HG03045 (cell line): ENCODE measurements around the gene ST7.
A peak's percentile ranks its signal among the peaks of the same experiment; 100 is the strongest.
"Not testable (repeated sequence)": the region's sequence is repeated elsewhere in the genome, so short reads cannot be mapped to it uniquely, and the experiment has no call there.

Experiments used
- ATAC-seq: cut with Tn5 transposase; IDR thresholded peaks from one replicate; pipeline ENCODE4 v1.9.1; 2021; ENCODE audit warnings: mild to moderate bottlenecking, moderate library complexity; ENCODE audit not compliant: unreplicated experiment

Gene ST7

DNA sequence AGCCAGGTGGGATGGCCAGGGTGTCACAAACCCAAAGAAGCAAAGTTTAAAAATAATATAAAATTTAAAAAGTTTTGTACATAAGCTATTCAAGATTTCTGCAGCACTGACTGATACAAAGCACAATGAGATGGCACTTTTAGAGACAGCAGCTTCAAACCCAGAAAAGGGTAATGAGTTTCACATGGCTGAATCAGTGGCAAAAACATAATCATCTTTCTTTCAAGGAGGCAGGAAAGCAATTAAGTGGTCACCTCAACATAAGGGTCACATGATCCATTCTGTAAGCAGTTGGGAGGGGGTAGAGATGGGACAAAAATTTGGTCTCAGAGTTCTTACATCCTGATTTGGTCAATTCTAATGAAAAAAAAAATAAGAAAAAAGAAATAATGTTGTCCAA, 17.9 kb downstream of the ST7 start:
- not testable (repeated sequence) for ATAC-seq

GRCh38 chr7:116971869-116972268, 18.6 kb downstream of the ST7 start:
- ATAC-seq: no peak

DNA sequence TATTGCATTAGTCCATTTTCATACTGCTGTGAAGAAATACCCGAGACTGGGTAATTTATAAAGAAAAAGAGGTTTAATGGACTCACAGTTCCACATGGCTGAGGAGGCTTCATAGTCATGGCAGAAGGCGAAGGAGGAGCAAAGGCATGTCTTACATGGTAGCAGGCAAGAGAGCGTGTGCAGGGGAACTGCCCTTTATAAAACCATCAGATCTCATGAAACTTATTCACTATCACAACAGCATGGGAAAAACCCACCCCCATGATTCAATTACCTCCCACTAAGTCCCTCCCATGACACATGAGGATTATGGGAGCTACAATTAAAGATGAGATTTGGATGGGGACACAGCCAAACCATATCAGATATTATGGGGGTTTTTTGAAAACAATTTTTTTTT, 21.7 kb downstream of the ST7 start:
- not testable (repeated sequence) for ATAC-seq

- no peak for ATAC-seq
Measured at GRCh38 chr7:116977172-116977571, 23.9 kb downstream of the ST7 start.

DNA sequence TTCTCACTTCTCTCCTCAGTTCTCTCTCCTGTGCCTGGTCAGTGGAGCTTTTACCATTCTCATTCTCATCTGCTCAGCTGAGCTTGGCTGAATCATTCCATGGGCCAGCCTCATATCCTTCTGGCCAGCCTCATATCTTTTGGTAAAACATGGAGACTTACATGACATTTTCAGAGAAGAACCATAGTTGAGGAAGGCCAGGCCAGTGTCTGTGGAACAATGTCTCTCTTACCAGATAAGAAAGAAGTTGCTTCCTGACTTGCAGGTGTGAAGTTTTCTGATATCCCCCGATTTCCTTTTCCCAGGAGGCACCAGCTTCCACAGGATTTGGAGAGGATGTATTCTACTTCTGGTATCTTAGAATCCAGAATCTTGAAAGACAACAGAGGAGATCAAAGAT, 24.7 kb downstream of the ST7 start:
- ATAC-seq: no peak

GRCh38 chr7:116979430-116979829, 26.1 kb downstream of the ST7 start:
- ATAC-seq: no peak

- no peak for ATAC-seq
Measured at GRCh38 chr7:116980354-116980753, 27.1 kb downstream of the ST7 start.

DNA sequence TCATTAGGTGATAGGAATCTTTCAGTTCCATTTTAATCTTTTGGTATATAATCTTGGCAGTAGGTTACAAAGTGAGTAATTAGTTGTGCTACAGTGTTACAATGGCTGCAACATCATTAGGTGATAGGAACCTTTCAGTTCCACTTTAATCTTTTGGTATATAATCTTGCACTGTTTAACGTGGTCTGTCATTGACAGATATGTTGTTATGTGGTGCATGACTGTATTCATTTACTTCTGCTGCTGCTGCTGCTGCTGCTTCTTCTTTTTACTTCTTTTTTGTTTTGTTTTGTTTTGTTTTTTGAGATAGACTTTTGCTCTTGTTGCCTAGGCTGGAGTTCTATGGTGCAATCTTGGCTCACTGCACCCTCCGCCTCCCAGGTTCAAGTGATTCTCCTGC, 28.6 kb downstream of the ST7 start:
- ATAC-seq: no peak

GRCh38 chr7:116984511-116984910, 31.2 kb downstream of the ST7 start:
- no peak for ATAC-seq

DNA sequence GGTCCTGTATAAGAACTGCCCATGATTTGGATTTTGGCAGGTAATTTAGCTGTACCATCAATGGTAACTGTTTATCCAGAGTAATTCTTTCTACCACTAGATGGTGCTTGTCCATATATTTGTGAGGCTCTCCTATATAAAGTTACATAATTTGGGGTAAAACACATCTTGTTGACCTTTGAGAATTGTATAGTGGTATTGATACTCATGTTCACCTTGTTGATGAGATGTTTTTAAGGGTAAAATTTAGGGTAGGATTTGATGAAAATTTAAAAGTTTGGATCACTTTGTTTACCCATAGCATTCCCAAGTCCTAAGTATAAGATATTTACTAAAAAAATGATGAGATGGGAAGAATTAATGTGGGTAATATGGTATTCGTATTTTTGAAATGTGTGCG, 31.6 kb downstream of the ST7 start:
- ATAC-seq: no peak

GRCh38 chr7:116985575-116985974, 32.3 kb downstream of the ST7 start:
- ATAC-seq: no peak

DNA sequence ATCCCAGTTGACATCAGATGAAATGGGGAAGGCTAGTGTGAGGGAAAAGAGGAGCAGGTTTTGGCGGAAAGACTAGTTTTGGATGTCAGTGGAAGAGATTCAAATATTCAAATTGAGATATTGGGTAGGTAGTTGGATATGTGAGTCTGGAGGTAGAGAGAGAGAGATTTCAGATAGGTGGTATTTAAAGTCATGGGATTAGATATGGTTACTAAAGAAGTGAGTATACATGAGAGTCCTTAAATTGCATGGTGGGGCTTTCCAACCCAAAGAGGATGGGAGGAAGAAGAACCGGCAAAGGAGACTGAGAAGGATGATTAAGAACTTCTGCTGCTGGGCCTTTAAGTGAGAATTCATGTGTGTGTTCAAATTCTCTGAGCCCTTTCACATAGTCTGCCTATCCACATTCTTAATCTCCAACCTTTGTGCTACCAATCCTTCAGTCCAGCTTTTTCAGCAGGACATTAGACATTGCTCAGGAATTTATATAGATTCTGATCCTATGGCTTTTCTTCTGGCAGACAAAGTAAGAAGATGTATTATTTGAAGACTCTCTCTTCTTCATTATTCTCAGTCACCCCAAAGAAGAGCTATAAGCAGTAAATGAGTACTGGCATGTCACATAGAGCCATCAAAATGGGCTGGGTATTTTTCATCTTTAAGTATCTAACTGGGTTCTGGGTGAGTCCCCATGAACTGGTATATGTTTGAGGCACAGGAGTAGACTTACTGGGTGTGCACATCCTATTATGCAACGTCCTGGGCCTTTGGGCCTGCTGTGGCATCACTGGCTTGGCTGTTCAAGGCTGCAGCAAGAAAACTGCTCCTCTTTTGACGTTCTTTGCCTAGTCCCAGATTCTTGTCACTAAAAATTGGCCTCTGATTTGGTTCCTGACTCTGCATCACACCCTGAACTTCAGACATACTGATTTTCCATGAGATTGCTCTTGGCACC, 33.6 kb downstream of the ST7 start:
- peak; percentile 44 for ATAC-seq

DNA sequence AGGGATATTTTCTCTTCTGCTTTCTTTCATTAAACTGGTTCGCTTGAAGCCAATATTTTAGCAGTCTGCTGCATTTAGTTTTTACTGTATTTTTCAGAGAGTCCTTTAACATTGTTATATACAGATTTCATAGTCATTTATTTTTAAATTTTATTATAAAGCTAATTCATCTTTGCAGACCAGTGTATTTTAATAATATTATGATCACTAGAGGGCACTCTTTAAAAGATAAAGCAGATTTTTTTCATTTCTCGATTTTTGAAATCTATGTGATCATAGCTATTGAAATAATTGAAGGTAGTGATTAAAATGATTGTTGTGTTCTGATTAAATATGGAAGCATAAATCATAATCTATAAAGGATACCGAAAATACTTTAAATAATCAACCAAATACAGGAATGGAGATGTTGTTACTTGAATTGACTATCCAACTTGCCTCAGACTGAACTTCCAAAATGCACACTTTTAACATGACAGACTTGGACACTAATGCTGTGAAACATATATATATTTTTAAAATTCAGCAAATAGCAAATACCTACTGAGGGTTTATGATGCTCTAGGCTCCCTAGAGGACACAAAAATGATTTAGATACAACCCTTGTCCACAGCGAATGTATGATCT, 35.2 kb downstream of the ST7 start:
- no peak for ATAC-seq

DNA sequence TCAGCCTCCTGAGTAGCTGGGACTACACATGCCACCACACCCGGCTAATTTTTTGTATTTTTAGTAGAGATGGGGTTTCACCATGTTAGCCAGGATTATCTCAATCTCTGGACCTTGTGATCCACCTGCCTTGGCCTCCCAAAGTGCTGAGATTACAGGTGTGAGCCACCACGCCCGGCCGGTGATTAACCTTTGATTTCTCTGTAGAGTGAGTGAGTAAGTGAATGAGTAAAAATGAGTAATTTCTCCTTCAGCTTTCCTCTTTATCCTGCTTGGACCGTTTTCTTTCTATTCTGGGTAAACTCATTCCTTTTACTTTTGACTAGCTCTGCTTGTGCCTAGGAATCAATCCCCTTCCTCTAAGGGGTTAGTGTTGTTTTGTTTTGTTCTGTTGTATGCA, 36.8 kb downstream of the ST7 start:
- no peak for ATAC-seq

GRCh38 chr7:116991233-116991632, 37.9 kb downstream of the ST7 start:
- no peak for ATAC-seq

DNA sequence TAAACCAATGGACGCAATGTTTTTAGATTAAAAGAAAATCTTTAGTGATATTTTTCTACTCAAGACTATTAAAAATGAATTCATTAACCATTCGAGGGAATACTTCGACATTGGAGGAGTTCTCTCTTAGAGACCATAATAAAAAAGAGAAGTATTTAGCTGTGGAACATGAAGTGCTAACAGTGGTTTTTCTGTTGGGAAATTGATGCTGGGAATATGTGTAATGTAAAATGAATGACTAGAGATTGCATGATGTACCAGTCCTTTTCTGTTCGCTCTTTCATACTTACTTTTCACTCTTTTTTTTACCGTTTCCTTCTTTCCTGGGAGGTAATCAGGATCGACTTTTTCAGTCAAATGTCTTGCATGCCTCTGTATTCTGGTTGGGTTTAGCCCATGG, 41.3 kb downstream of the ST7 start:
- no peak for ATAC-seq

DNA sequence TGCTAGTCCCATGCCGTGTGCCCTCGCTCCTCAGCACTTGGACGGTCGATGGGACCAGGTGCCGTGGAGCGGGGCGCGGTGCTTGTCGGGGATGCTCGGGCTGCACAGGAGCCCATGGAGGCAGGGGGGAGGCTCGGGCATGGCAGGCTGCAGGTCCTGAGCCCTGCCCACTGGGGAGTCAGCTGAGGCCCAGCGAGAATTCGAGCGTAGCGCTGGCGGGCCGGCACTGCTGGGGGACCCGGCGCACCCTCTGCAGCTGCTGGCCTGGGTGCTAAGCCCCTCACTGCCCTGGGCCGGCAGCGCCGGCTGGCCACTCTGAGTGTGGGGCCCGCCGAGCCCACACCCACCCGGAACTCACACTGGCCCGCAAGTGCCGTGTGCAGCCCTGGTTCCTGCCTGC, 44.7 kb downstream of the ST7 start:
- no peak for ATAC-seq

DNA sequence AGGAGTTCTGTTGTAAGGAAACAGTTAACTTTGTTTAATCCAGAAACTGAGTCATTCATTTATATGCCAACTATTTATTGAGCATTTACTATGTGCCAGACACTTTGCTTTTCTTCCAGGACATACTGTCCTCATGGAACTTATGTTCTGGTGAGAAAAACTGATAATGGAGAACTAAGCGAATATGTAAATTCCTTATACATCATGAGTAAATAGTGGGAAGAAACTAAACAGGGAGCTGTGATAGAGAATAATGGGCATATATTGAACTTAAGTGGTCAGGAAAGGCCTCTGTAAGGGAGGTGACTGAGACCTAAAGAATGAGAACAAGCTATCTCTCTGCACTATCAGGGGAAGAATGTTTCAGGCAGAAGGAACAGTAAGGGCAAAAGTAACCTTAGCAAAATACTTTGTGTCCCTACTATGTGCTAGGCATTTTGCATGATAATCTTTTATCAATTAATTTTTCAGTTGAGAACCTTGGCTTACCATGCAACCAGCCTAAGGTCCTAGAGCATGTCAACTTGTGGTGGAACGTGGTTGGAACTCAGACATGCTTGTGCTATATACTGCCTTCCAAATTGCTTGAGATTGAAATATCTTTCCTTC, 45.4 kb downstream of the ST7 start:
- no peak for ATAC-seq

DNA sequence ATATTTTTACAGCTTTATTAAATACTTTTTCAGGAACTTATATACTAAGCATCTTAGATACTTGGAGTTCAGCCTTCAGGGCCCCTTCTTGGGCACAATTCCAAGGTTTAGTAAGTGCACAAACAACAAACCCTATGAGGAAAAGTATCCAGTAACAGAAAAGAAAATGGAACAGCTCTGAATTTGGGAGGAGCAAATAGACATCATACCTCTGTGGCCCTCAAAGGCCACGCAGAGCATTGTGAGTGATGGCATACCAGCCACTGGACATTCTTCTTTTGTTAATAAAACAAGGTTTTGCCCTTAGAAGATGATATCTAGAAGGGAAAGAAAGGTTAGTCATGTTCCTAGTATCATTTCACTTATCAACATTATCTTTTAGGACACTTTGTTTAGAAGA, 46.0 kb downstream of the ST7 start:
- no peak for ATAC-seq

DNA sequence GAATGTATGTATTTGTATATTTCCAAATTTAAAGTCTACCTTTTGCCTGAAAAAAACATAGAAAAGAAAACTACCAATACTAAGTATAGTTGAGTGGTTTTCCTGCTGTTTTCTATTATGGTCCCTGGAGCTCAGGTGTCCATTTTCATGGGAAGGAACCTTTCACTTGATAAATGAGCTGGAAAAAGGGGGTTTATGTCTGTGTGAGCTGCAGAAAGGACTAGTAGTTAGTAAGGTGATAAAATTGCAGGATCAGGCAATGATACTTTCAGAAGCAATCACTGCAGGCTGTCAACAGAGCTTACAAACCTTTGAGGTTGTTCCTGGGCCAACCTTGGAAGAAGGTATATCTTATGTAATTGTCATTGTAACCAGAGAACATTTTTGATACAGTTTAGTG, 48.0 kb downstream of the ST7 start:
- no peak for ATAC-seq

- no peak for ATAC-seq
Measured at GRCh38 chr7:117004899-117005298, 51.6 kb downstream of the ST7 start.

DNA sequence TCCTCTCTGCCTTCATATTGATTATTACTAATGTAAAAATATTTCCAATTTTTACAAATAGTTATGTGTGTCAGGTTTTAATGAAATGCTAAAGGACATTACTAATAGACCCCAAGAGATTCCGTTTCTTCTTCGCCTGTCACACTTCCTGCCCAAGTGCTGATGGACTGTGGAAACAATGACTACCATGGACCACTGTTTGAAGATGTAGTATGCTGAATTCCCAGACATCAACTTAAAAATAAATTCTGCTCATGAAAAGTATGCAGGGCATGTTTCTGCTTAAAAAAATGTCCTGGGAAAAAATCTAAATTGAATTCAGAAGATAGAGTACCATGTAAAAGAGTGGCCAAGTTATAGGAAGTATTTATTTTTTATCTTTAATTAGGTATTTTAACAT, 52.1 kb downstream of the ST7 start:
- ATAC-seq: no peak
